IPS DF 4.7 (cell line): Measurements from ENCODE around the gene SMCHD1.
"Not testable (repeated sequence)": the region's sequence is repeated elsewhere in the genome, so short reads cannot be mapped to it uniquely, and the experiment has no call there.

Experiments
- DNase-seq: peaks from one replicate; pipeline ENCODE4 v3.0.0-alpha.2; 2013; ENCODE audit warnings: low spot score; ENCODE audit errors: extremely low read depth

SMCHD1 gene

GRCh38 chr18:2814928-2815327 lies 159.4 kb downstream of the SMCHD1 start:
- no peak for DNase-seq

- no peak for DNase-seq
Measured at GRCh38 chr18:2818281-2818680, 162.8 kb downstream of the SMCHD1 start.

DNA sequence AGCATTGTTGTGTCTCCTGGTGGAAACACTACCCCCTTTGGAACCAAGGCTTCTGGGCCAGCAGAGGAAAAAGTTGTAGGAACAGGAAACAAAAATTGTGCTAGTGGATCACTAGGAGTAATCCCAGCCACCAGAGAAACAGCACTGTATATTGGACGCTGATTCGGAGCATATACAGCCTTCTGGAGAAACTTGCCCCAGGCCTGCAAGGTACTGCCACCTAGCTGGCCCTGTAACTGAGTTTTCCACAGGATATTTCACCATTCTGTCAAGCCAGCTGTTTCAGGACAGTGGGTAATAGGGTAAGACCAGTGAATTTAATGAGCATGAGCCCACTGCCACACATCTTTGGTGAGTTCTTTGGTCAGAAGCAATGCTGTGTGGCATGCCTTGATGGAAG lies 166.2 kb downstream of the SMCHD1 start:
- DNase-seq: no peak

GRCh38 chr18:2822213-2822921 lies 166.8 kb downstream of the SMCHD1 start:
- no peak for DNase-seq

- DNase-seq: no peak
Measured at GRCh38 chr18:2823202-2823601, 167.7 kb downstream of the SMCHD1 start.

GRCh38 chr18:2823966-2824365 lies 168.4 kb downstream of the SMCHD1 start:
- no peak for DNase-seq

GRCh38 chr18:2824865-2825264 lies 169.3 kb downstream of the SMCHD1 start:
- DNase-seq: no peak

DNA sequence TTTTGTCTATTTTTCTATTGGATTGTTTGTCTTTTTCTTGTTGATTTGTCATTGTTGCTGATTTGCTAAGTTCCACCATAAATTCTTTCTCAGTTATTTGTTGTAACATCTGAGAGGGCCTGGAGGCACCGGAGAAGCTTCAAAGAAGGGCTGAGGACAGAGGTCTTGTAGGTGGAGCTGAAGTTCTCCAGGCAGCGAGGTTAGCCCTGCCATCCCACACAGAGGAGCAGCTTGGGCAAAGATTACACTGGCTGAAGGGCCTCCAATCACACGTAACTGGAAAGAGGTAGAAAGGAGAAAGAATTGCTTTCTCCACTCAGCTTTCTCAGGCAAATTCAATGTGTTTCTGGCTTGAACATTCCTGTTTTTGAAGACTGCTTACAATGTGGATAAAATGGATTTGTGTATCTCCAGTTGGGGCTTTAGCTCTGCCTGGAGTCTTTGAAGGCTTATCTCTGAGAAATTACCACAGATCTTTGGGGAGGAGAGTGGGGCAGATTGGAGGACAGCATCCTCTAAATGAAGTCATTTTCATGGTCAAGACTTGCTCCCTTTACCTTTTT lies 170.2 kb downstream of the SMCHD1 start:
- no peak for DNase-seq

DNA sequence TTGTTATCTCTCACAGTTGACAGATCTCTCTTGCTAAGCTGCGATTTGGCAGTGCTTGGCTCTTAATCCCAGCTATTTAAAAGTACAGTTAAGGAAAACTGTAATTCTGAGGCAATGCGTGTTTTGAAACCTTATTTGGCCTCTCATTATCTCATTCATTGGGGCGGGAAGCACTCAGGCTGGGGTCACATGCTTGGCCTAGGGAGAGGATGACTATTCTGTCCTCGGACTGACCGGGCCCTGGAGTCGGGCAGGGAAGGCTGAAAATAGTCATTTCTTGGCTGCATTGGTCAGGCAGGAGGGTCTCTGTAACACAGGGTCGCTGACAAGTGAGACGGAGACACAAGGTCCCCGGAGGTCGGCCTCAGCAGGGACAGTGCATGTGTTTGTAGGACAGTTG lies 171.1 kb downstream of the SMCHD1 start:
- DNase-seq: no peak

DNA sequence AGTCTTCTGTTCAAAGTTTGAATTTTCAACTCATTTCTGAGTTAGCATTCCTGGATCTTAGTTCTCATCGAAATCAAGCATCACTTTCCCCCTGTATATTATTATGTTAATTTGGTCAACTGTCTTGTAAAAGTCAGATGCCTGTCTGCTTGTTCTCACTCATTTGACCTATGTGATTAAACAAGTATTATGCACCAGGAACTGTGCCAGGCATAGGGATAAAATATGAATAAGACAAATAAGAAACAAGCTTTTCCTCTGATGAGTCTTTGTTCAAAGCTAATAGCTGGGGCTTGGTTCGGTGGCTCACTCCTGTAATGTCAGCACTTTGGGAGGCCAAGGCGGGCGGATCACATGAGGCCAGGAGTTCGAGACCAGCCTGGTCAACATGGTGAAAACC lies 171.5 kb downstream of the SMCHD1 start:
- DNase-seq: no peak

- DNase-seq: not testable (repeated sequence)
Measured at GRCh38 chr18:2836118-2836517, 180.6 kb downstream of the SMCHD1 start.

DNA sequence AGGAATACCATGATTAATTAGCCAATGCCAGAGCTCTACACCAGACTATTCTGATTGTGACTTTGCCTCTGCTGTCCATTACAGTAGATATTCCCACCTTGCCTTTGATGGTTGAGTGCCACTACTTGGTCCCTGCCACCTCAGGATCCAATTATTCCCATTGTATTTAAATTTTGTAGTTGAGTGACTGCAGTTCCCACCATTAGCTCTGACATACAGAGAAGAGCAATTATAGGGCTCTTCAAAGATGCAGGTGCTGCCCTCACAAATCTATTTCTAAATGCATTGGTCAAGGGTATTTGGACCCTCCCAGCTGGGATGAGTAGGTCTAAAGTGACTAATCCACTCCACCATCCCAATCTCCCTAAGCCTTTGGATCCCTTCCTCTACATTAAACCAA lies 181.8 kb downstream of the SMCHD1 start:
- not testable (repeated sequence) for DNase-seq

GRCh38 chr18:2839202-2839601 lies 183.7 kb downstream of the SMCHD1 start:
- no peak for DNase-seq

- no peak for DNase-seq
Measured at GRCh38 chr18:2840521-2840920, 185.0 kb downstream of the SMCHD1 start.

DNA sequence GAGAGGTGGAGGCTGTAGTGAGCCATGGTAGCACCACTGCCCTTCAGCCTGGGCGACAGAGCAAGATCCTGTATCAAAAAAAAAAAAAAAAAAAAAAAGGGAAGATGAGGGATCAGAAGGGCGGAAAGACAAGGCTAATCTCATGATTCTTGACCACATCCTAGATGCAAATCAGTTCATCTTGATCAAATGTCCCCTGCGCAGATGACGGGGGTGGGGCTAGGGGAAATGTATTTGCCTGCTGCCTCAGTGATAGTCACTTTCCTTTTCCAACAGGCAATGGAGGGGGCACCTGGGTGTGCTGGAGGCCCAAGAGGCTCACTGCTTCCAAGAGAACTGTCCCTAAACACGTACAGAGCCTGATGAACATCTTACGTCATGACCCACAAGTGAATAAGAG lies 187.6 kb downstream of the SMCHD1 start:
- DNase-seq: no peak

- no peak for DNase-seq
Measured at GRCh38 chr18:2845172-2845571, 189.6 kb downstream of the SMCHD1 start.

GRCh38 chr18:2846636-2847316 lies 191.2 kb downstream of the SMCHD1 start, which contains the start of gene EMILIN2:
EMILIN2 (plus strand) TSS chr18:2847006; CDS start chr18:2847189, 183 bp downstream.
- no peak for DNase-seq

DNA sequence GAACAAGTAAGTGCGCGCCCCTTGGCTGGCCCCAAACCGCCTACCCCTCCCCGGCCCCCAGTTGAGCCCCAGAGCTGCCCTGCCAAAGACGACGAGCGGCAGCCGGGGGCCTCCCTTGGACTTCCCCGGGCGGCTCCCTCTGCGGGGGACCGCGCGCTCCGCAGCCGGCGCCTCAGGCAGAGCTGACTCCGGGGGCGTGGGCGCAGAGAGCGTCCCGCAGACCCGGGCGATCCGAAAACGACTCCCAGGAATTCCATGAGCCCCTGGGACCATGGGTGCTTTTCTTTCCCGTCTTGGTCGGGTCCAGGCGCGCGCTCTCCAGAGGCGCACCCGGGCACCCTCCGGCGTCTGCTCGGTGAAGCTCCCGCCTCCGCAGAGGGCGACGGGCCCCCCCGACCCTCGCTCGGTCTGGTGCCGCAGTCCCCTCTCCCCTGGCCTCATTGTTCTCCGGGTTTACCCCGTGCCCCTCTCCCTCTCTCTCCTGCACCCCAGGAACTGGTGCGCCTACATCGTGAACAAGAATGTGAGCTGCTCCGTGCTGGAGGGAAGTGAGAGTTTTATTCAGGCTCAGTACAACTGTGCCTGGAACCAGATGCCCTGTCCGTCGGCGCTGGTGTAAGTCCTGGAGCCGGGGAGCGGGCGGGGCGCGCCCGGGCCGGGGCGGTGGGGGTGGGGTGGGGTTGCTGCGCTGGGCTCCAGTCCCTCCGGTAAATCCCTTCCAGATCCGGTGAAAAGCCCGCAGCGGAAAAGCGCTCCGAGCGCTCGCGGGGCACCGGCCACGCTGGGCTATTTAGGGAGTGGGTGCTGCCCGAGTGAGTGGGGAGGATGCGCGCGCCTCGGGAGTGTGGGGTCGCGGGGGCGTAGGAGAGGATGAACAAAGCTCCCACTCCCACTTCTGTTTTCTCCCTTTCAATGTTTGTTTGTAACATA lies 192.1 kb downstream of the SMCHD1 start:
- DNase-seq: no peak

GRCh38 chr18:2848247-2849246 lies 193.0 kb downstream of the SMCHD1 start:
- no peak for DNase-seq

DNA sequence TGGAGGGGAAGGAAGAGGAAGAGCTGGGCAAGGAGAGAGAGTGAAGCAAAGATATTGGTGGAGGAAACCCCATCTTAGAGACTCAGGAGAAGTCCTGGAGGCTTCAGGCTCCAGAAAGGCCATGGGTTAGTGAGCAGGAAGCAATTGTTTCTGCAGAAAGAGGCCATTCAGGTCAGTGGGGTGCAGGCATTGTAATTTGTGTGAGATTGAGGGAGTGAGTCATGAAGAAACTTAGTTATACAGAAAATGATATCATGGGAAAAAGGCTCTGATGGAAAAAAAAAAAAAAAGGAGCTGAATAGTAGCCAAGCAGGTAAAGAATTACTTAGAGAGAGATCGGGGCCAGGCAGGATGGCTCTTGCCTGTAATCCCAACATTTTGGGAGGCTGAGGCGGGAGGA lies 195.3 kb downstream of the SMCHD1 start:
- DNase-seq: no peak
